Epithelial cell of esophagus (primary cell): ENCODE results near the gene TMEM132C.

Source experiments
- DNase-seq: peaks from one replicate; pipeline ENCODE4 v3.0.0; 2010; ENCODE audit warnings: low read depth
- H3K4me3 ChIP-seq: 2 replicates; pipeline ENCODE4 v1.5.1; 2011; ENCODE audit warnings: mild to moderate bottlenecking, low read length, control low read depth
- TF ChIP-seq, protein P1 (sequence below): IDR thresholded peaks from 2 replicates; pipeline ENCODE4 v1.5.1; 2011; ENCODE audit warnings: low read depth, mild to moderate bottlenecking, low read length, control low read depth, inconsistent platforms; ENCODE audit not compliant: insufficient read depth; ENCODE audit errors: missing control alignments

Gene TMEM132C

DNA sequence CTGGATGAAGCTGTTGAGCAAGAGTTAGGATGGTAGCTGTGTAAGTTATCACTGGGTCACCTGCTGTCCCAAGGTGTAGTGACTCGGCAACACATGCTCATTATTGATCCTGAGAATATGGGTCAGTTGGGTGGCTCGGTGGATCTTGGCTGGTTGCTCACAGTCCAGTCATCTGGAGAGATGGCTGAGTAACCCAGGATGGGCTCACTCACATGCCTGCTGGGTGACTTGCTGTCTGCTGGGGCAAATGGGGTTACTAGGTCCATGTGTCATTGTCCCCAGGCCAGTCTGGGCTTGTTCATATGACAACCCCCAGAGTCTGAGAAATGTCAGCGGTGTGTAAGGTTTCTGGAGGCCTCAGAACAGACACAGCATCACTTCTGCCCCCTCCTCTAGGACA, 487.3 kb downstream of the TMEM132C start:
- DNase-seq = peak; percentile 26
- TF ChIP-seq, protein P1, sequence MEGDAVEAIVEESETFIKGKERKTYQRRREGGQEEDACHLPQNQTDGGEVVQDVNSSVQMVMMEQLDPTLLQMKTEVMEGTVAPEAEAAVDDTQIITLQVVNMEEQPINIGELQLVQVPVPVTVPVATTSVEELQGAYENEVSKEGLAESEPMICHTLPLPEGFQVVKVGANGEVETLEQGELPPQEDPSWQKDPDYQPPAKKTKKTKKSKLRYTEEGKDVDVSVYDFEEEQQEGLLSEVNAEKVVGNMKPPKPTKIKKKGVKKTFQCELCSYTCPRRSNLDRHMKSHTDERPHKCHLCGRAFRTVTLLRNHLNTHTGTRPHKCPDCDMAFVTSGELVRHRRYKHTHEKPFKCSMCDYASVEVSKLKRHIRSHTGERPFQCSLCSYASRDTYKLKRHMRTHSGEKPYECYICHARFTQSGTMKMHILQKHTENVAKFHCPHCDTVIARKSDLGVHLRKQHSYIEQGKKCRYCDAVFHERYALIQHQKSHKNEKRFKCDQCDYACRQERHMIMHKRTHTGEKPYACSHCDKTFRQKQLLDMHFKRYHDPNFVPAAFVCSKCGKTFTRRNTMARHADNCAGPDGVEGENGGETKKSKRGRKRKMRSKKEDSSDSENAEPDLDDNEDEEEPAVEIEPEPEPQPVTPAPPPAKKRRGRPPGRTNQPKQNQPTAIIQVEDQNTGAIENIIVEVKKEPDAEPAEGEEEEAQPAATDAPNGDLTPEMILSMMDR = no peak
- no peak overlapping the region for H3K4me3 ChIP-seq

DNA sequence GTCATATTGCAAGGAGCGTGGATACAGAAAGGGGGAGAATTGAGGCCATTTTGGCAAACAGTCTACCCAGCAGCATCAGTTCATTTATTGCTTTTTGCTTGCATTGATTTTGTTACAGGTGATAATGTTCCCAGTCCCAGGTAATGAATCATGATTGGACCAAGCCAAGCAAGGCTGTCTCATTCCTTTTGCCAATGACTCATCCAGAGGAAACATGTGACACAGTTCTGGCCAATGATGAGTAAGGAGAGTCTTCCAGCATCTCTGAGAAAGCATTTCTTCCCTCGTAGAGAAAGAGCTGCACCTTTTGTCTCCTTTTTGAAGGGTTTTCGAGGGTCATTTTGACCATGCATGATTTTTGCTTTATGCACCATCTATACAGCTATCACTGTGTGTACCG, 488.6 kb downstream of the TMEM132C start:
- peak; percentile 26 for DNase-seq
- TF ChIP-seq, protein P1 = no peak
- no peak overlapping the region for H3K4me3 ChIP-seq
